IPS-15b (cell line): ENCODE measurements around the gene ENAH.
"Not testable (repeated sequence)": the region's sequence is repeated elsewhere in the genome, so short reads cannot be mapped to it uniquely, and the experiment has no call there.

Source experiments
- H3K27me3 ChIP-seq: one replicate; pipeline ENCODE4 v1.6.1; 2013; ENCODE audit warnings: low read length; ENCODE audit not compliant: control insufficient read depth, insufficient read depth
- H3K36me3 ChIP-seq: one replicate; pipeline ENCODE4 v1.6.1; 2013; ENCODE audit warnings: low read length; ENCODE audit not compliant: control insufficient read depth, insufficient read depth
- H3K4me1 ChIP-seq: one replicate; pipeline ENCODE4 v1.6.1; 2013; ENCODE audit warnings: mild to moderate bottlenecking, low read length; ENCODE audit not compliant: control insufficient read depth, insufficient read depth
- H3K4me3 ChIP-seq: one replicate; pipeline ENCODE4 v1.5.1; 2013; ENCODE audit warnings: low read depth, low read length
- H3K9ac ChIP-seq: one replicate; pipeline ENCODE4 v1.6.1; 2013; ENCODE audit warnings: low read depth, mild to moderate bottlenecking, low read length
- H3K9me3 ChIP-seq: one replicate; pipeline ENCODE4 v1.6.1; 2013; ENCODE audit warnings: mild to moderate bottlenecking, low read length; ENCODE audit not compliant: control insufficient read depth, insufficient read depth

Gene ENAH

GRCh38 chr1:225479341-225479740, 173.6 kb downstream of the ENAH start:
- H3K4me1 ChIP-seq = peaks cover 4% of the 10 kb centered on the region
- H3K27me3 ChIP-seq = no peaks in the 10 kb centered on the region
- H3K9me3 ChIP-seq = no peaks in the 10 kb centered on the region
- no peaks in the 10 kb centered on the region for H3K36me3 ChIP-seq
- H3K4me3 ChIP-seq = no peak overlapping the region
- H3K9ac ChIP-seq = no peak overlapping the region

DNA sequence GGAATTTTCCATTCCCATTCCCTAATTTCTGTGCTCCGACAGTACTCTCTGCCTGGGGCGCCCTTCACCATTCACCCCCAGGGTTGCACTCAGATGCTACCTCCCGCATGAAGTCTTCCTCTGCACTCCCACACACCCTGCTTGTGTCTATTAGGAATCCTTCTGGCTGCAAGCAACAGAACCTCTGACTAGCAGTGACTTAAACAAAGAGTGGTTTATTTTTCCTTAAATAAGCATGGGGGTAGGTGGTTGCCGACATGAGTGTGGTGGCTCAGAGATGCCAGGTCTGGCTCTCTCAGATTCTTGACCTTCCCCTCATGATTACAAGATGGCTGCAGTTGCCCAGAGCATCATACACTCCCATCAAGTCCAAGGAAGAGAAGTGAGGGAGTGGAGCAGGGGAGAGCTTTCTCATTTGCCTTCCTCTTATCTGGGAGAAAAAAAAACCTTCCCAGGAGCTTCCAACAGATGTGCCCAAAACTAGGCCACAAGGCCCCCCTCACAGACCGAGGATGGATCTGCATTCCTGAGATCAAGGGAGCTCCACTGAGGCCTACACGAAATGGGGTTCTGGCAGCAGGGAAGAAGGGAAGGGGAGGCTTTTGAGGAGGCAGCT, 175.5 kb downstream of the ENAH start:
- Histone ChIP-seq H3K4me3 (no peak overlapping the region), H3K4me1 (peaks cover 4% of the 10 kb centered on the region), H3K27me3 (no peaks in the 10 kb centered on the region), H3K9me3 (no peaks in the 10 kb centered on the region), H3K36me3 (no peaks in the 10 kb centered on the region), H3K9ac (no peak overlapping the region)

DNA sequence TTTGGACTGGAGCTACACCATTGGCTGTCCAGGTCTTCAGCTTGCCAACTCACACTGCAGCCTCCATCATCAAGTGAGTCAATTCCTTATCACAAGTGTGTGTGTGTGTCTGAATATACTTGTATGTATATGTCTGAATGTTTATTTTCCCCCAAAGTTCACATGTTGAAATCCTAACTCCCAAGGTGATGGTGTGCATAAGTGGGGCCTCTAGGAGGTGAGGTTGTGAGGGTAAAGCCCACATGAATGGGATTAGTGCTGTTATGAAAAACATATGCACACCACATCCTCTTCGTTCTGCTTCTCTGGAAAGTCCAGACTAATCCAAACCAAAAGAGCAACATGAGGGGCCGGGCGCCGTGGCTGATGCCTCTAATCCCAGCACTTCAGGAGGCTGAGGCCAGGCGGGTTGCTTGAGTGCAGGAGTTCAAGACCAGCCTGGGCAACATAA, 176.4 kb downstream of the ENAH start:
- H3K9ac ChIP-seq = no peak overlapping the region
- no peaks in the 10 kb centered on the region for H3K27me3 ChIP-seq
- H3K4me1 ChIP-seq = peaks cover 4% of the 10 kb centered on the region
- no peaks in the 10 kb centered on the region for H3K9me3 ChIP-seq
- H3K4me3 ChIP-seq = no peak overlapping the region
- no peaks in the 10 kb centered on the region for H3K36me3 ChIP-seq

GRCh38 chr1:225476100-225476511, 176.8 kb downstream of the ENAH start:
- Histone ChIP-seq H3K36me3 (no peaks in the 10 kb centered on the region), H3K4me3 (no peak overlapping the region), H3K9me3 (no peaks in the 10 kb centered on the region), H3K27me3 (no peaks in the 10 kb centered on the region), H3K4me1 (peaks cover 4% of the 10 kb centered on the region), H3K9ac (no peak overlapping the region)

DNA sequence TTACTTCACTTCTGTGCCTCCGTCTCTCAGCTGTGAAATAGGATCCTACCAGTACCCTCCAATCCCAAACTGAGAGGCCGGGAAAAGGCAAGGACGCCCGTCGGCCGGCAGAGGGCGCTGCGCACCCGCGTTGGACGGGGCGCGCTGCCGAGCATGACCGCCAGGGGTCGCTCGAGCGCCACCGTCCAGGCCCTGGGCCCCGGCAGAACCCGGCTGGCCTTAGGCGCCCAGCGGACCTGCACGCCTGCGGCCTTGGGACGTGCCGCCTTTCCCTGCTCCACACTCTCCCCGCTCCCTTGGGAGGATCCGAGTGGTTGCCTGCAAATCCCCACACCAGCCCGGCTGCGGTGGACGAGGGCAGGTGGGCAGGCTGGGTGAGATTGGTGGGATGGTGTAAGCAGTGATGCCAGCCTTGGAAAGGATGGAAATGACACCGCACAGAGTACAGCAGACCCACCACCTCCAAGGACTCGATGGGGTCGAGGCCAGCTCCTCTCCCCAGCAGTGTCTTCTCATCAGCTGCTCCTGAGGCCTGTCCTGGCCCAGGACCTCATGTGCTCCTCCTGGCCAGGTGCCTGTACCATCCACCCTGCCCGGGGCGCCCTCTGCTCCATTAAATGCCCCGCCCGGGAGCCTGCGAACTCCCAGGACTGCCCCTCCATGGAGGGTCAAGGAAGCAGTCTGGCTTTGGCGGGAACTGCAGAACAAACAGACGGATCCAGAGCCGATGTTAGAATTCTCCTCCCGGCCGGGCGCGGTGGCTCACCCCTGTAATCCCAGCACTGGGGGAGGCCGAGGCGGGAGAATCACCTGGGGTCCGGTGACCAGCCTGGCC, 177.7 kb downstream of the ENAH start:
- Histone ChIP-seq H3K9me3 (no peaks in the 10 kb centered on the region), H3K4me1 (peaks cover 4% of the 10 kb centered on the region), H3K27me3 (no peaks in the 10 kb centered on the region), H3K9ac (no peak overlapping the region), H3K36me3 (no peaks in the 10 kb centered on the region), H3K4me3 (no peak overlapping the region)

- H3K4me1 ChIP-seq = peaks cover 4% of the 10 kb centered on the region
- no peaks in the 10 kb centered on the region for H3K9me3 ChIP-seq
- no peak overlapping the region for H3K9ac ChIP-seq
- H3K27me3 ChIP-seq = no peaks in the 10 kb centered on the region
- no peak overlapping the region for H3K4me3 ChIP-seq
- no peaks in the 10 kb centered on the region for H3K36me3 ChIP-seq
These were observed 178.4 kb downstream of the ENAH start for GRCh38 chr1:225474439-225474985.

DNA sequence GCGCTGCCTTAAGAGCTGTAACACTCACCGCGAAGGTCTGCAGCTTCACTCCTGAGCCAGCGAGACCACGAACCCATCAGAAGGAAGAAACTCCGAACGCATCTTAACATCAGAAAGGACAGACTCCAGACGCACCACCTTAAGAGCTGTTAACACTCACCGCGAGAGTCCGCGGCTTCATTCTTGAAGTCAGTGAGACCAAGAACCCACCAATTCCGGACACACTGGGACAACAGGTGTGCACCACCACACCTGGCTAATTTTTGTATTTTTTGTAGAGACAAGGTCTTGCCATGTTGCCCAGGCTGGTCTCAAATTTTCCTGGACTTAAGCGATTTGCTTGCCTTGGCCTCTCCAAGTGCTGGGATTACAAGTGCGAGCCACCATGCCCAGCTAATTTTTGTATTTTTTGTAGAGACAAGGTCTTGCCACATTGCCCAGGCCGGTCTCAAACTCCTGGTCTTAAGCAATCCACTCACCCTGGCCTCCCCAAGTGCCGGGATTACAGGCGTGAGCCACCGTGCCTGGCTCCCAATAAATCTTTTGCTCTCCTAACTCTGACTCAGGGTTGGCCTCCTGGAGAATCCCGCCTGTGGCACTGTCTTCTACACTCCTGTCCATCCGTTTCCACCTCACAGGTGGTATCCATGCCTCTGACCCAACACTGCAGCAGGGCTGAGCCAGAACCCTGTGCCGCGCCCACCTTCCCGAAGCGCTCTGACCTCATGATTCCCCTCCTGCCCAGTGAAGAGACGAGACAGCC, 179.1 kb downstream of the ENAH start:
- H3K27me3 ChIP-seq, H3K9ac ChIP-seq, H3K4me3 ChIP-seq, H3K36me3 ChIP-seq, H3K4me1 ChIP-seq, H3K9me3 ChIP-seq: not testable (repeated sequence)

DNA sequence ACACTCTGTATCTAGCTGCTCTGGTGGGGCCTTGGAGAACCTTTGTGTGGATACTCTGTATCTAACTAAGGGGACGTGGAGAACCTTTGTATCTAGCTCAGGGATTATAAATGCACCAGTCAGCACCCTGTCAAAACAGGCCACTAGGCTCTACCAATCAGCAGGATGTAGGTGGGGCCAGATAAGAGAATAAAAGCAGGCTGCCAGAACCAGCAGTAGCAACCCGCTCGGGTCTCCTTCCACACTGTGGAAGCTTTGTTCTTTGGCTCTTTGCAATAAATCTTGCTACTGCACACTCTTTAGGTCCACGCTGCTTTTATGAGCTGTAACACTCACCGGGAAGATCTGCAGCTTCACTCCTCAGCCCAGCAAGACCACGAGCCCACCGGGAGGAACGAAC, 179.7 kb downstream of the ENAH start:
- not testable (repeated sequence) for H3K27me3 ChIP-seq, H3K4me1 ChIP-seq, H3K36me3 ChIP-seq, H3K4me3 ChIP-seq, H3K9ac ChIP-seq, H3K9me3 ChIP-seq

GRCh38 chr1:225471453-225472301, 181.2 kb downstream of the ENAH start:
- Histone ChIP-seq H3K36me3 (no peaks in the 10 kb centered on the region), H3K4me1 (peaks cover 4% of the 10 kb centered on the region), H3K27me3 (no peaks in the 10 kb centered on the region), H3K9ac (no peak overlapping the region), H3K9me3 (no peaks in the 10 kb centered on the region), H3K4me3 (no peak overlapping the region)

DNA sequence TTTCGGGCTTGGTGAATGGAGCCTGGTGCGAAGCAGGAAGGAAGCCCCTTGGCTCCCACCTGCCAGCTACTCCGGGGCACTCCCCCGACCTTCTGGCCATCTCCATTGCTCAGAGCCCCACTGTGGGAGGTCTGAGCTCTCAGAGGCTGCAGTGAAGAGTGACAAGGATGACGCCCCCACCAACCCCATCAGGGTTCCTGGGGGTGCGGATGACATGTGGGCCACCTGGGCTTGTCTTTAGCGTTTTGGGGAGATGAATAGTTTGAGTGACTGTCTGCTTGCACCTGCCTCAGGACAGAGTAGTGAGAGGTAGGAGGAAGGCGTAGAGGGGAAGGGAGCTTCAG, 181.8 kb downstream of the ENAH start:
- no peaks in the 10 kb centered on the region for H3K9me3 ChIP-seq
- no peaks in the 10 kb centered on the region for H3K27me3 ChIP-seq
- H3K9ac ChIP-seq = no peak overlapping the region
- H3K4me1 ChIP-seq = peaks cover 4% of the 10 kb centered on the region
- no peaks in the 10 kb centered on the region for H3K36me3 ChIP-seq
- H3K4me3 ChIP-seq = no peak overlapping the region
